HEK293 (cell line): ENCODE measurements around the gene CMAS.
A peak's percentile ranks its signal among the peaks of the same experiment; 100 is the strongest.
"Not testable (repeated sequence)": the region's sequence is repeated elsewhere in the genome, so short reads cannot be mapped to it uniquely, and the experiment has no call there.

Experiments
- CTCF ChIA-PET: fragments of 350-600 bp; formaldehyde crosslinking; extraction: SDS; loops from one replicate; lab custom pipeline; 2021; ENCODE audit warnings: antibody characterized with exemption; lab: Yijun Ruan, JAX
- POLR2A ChIA-PET: fragments of 300-600 bp; formaldehyde crosslinking; extraction: SDS; loops from one replicate; lab custom pipeline; 2020; ENCODE audit warnings: antibody characterized with exemption, inconsistent platforms; lab: Yijun Ruan, JAX
- H3K27ac ChIP-seq: fragments of 200-500 bp; sonication (Bioruptor generic); 2 replicates; pipeline ENCODE4 v1.5.1; 2014; ENCODE audit warnings: low read depth, low read length, control low read depth, inconsistent platforms; ENCODE audit errors: extremely low read depth
- H3K36me3 ChIP-seq, 2 experiments: fragments of 200-500 bp in 1 of 2; sonication (Bioruptor generic) in 1 of 2; 1 replicate in 1 of 2; 2 replicates in 1 of 2; pipeline ENCODE4 v1.5.1; 2014 to 2017; ENCODE audit warnings: inconsistent platforms in 2 of 2, low read length in 2 of 2; ENCODE audit not compliant: control insufficient read depth in 2 of 2, insufficient read depth in 1 of 2
- H3K4me1 ChIP-seq: fragments of 200-500 bp; sonication (Bioruptor generic); 2 replicates; pipeline ENCODE4 v1.5.1; 2014; ENCODE audit warnings: mild to moderate bottlenecking, low read length, inconsistent platforms; ENCODE audit not compliant: control insufficient read depth, insufficient read depth
- H3K4me3 ChIP-seq: 2 replicates; pipeline ENCODE4 v1.5.1; 2011; ENCODE audit warnings: low read depth, mild to moderate bottlenecking, control low read depth, low read length, moderate library complexity
- H3K9me3 ChIP-seq: fragments of 200-500 bp; sonication (Bioruptor generic); 2 replicates; pipeline ENCODE4 v1.5.1; 2014; ENCODE audit warnings: low read depth, low read length, inconsistent platforms; ENCODE audit not compliant: control insufficient read depth, insufficient read depth
- EGR2 ChIP-seq: fragments of 450-650 bp; formaldehyde crosslinking; IDR thresholded peaks from 2 replicates; pipeline ENCODE4 v1.5.1; 2016; ENCODE audit warnings: low read depth, missing biosample characterization, missing genetic modification characterization
- SETDB1 ChIP-seq: IDR thresholded peaks from one replicate; pipeline ENCODE4 v1.6.1; 2017; ENCODE audit warnings: mild to moderate bottlenecking, low read length, moderate library complexity, mixed read lengths; ENCODE audit not compliant: insufficient read length
- ZNF175 ChIP-seq: fragments of 450-650 bp; formaldehyde crosslinking; IDR thresholded peaks from 2 replicates; pipeline ENCODE4 v1.5.1; 2016; ENCODE audit warnings: missing biosample characterization, missing genetic modification characterization
- ZNF23 ChIP-seq: fragments of 450-650 bp; formaldehyde crosslinking; IDR thresholded peaks from 2 replicates; pipeline ENCODE4 v1.5.1; 2016; ENCODE audit warnings: missing biosample characterization, missing genetic modification characterization, borderline replicate concordance
- ZNF248 ChIP-seq: fragments of 450-650 bp; formaldehyde crosslinking; IDR thresholded peaks from 2 replicates; pipeline ENCODE4 v1.5.1; 2017; ENCODE audit warnings: missing biosample characterization, missing genetic modification characterization
- ZNF311 ChIP-seq: fragments of 450-650 bp; formaldehyde crosslinking; IDR thresholded peaks from 2 replicates; pipeline ENCODE4 v1.5.1; 2017; ENCODE audit warnings: missing biosample characterization, missing genetic modification characterization, borderline replicate concordance
- ZNF514 ChIP-seq: fragments of 450-650 bp; formaldehyde crosslinking; IDR thresholded peaks from 2 replicates; pipeline ENCODE4 v1.5.1; 2016; ENCODE audit warnings: missing biosample characterization, missing genetic modification characterization
- ZNF529 ChIP-seq: fragments of 450-650 bp; formaldehyde crosslinking; IDR thresholded peaks from 2 replicates; pipeline ENCODE4 v1.5.1; 2017; ENCODE audit warnings: missing genetic modification characterization, missing biosample characterization; ENCODE audit not compliant: insufficient replicate concordance
- ZNF585B ChIP-seq: fragments of 450-650 bp; formaldehyde crosslinking; IDR thresholded peaks from 2 replicates; pipeline ENCODE4 v1.5.1; 2016; ENCODE audit warnings: missing biosample characterization, missing genetic modification characterization
- ZNF624 ChIP-seq: fragments of 450-650 bp; formaldehyde crosslinking; IDR thresholded peaks from 2 replicates; pipeline ENCODE4 v1.5.1; 2017; ENCODE audit warnings: missing biosample characterization, missing genetic modification characterization
- ZNF654 ChIP-seq: fragments of 450-650 bp; formaldehyde crosslinking; IDR thresholded peaks from 2 replicates; pipeline ENCODE4 v1.5.1; 2016; ENCODE audit warnings: low read depth, missing biosample characterization, missing genetic modification characterization
- ZNF791 ChIP-seq: fragments of 450-650 bp; formaldehyde crosslinking; IDR thresholded peaks from 2 replicates; pipeline ENCODE4 v1.5.1; 2016; ENCODE audit warnings: missing biosample characterization, missing genetic modification characterization
- TF ChIP-seq, protein P1 (sequence below): fragments of 450-650 bp; formaldehyde crosslinking; IDR thresholded peaks from 2 replicates; pipeline ENCODE4 v1.5.1; 2016; ENCODE audit warnings: missing biosample characterization, missing genetic modification characterization, low read depth
- TF ChIP-seq, protein P2 (sequence below): fragments of 450-650 bp; formaldehyde crosslinking; IDR thresholded peaks from 2 replicates; pipeline ENCODE4 v1.5.1; 2016; ENCODE audit warnings: missing biosample characterization, missing genetic modification characterization

The CMAS gene

DNA sequence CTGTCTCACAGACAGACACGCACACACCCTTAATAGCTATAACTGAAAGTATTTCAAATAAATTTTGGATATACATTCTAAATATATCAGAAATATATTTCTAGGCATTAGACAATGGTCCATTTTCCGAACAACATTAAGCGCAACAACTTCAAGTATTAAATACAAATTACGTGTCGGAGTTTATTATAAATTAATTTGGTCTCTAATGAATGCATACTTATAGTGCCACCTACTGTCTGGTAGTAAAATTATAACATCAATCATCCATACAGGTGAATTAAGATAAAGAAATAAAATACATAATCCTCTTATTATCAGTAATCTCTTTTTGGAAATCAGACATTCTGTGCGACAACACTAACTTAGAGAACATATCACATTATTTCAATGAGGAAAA lies 27.2 kb upstream of the CMAS start:
- no peak overlapping the region for H3K27ac ChIP-seq
- H3K4me3 ChIP-seq = no peak overlapping the region
- H3K9me3 ChIP-seq = no peaks in the 10 kb centered on the region
- no peak for TF ChIP-seq ZNF311 (tag by site-specific recombination)
- peak; percentile 34; the same call in 1 of the 2 replicates for TF ChIP-seq ZNF654
- TF ChIP-seq, all 188 proteins: peak for 1
- POLR2A ChIA-PET = no interaction called here
- Histone ChIP-seq H3K36me3 (no peaks in the 10 kb centered on the region), H3K4me1 (no peaks in the 10 kb centered on the region)
- CTCF ChIA-PET = interaction anchor here (0.6 to 2.0 kb wide), 8 partner anchors 24 to 321 kb away, joined by 3 to 11 read pairs (median 3); no protein-coding TSS in a partner anchor

DNA sequence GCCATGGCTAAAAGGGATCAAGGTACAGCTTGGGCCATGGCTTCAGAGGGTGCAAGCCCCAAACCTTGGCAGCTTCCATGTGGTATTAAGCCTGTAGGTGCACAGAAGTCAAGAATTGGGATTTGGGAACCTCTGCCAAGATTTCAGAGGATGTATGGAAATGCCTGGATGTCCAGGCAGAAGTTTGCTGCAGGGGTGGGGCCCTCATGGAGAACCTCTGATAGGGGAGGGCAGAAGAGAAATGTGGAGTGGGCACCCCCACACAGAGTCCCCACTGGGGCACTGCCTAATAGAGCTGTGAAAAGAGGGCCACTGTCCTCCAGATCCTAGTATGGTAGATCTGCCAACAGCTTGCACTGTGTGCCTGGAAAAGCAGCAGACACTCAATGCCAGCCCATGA lies 22.5 kb upstream of the CMAS start:
- H3K4me1 ChIP-seq, H3K4me3 ChIP-seq, H3K36me3 ChIP-seq, H3K9me3 ChIP-seq, POLR2A ChIA-PET, CTCF ChIA-PET, H3K27ac ChIP-seq: not testable (repeated sequence)
- TF ChIP-seq SETDB1 = peak; percentile 67

DNA sequence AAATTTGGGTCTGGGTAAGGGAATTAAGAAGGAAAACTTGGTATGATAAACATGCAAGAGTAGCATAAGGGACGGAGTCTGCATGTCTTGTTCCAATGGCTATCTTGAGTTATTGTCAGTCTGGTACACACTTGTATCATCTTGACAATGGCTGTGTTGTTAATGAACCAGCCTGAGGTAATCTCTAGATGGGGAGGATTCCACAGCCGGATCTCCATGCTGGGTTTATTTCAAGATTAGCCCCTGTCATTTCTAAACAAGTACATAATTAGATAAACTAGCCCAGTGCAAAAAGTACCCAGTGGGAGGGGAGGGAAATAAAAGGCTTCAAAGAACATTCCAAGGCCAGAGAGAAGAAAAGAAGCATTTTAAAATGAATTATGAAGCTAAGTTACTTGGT lies 16.5 kb upstream of the CMAS start:
- POLR2A ChIA-PET = no interaction called here
- no peak overlapping the region for H3K27ac ChIP-seq
- H3K4me1 ChIP-seq = no peaks in the 10 kb centered on the region
- CTCF ChIA-PET = interaction anchor here (1.3 kb wide), 1 partner anchor 349 kb away, joined by 6 read pairs; no protein-coding TSS in a partner anchor
- no peaks in the 10 kb centered on the region for H3K36me3 ChIP-seq
- TF ChIP-seq ZNF529 = no peak
- TF ChIP-seq ZNF248 (tag by site-specific recombination) = no peak
- no peak for TF ChIP-seq ZNF624 (tag by site-specific recombination)
- no peaks in the 10 kb centered on the region for H3K9me3 ChIP-seq
- no peak overlapping the region for H3K4me3 ChIP-seq

DNA sequence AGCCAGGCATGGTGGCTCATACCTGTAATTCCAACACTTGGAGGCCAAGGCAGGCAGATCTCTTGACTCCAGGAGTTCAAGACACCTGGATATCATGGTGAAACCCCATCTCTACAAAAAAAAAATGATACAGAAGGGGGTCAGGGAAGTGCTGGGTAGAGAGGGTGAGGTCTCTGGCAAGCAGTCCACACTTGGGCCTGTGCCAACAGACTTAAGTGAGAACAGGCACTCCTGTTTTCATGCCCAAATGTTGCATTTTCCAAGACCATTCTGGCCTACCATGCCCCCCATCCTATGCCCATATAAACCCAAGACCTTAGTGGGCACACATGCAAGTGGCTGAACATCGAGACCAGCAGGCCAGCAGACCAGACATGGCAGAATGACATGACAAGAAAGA lies 16.0 kb upstream of the CMAS start:
- TF ChIP-seq EGR2 (tag by site-specific recombination) = no peak
- TF ChIP-seq, protein P1, sequence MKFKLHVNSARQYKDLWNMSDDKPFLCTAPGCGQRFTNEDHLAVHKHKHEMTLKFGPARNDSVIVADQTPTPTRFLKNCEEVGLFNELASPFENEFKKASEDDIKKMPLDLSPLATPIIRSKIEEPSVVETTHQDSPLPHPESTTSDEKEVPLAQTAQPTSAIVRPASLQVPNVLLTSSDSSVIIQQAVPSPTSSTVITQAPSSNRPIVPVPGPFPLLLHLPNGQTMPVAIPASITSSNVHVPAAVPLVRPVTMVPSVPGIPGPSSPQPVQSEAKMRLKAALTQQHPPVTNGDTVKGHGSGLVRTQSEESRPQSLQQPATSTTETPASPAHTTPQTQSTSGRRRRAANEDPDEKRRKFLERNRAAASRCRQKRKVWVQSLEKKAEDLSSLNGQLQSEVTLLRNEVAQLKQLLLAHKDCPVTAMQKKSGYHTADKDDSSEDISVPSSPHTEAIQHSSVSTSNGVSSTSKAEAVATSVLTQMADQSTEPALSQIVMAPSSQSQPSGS (tag by site-specific recombination) = no peak
- TF ChIP-seq ZNF791 (tag by site-specific recombination) = no peak
- no peak for TF ChIP-seq ZNF514 (tag by site-specific recombination)
- peak; percentile 42 for TF ChIP-seq ZNF585B (tag by site-specific recombination)
- TF ChIP-seq ZNF175 = no peak
- TF ChIP-seq ZNF23 (tag by site-specific recombination) = no peak
- TF ChIP-seq, protein P2, sequence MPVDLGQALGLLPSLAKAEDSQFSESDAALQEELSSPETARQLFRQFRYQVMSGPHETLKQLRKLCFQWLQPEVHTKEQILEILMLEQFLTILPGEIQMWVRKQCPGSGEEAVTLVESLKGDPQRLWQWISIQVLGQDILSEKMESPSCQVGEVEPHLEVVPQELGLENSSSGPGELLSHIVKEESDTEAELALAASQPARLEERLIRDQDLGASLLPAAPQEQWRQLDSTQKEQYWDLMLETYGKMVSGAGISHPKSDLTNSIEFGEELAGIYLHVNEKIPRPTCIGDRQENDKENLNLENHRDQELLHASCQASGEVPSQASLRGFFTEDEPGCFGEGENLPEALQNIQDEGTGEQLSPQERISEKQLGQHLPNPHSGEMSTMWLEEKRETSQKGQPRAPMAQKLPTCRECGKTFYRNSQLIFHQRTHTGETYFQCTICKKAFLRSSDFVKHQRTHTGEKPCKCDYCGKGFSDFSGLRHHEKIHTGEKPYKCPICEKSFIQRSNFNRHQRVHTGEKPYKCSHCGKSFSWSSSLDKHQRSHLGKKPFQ (tag by site-specific recombination) = no peak
- TF ChIP-seq, all 188 proteins: peak for 1
- ChIA-PET POLR2A (no interaction called here), CTCF (interaction anchor here (1.2 kb wide), 1 partner anchor 16 kb away, joined by 4 read pairs; no protein-coding TSS in a partner anchor)
- Histone ChIP-seq H3K9me3 (no peaks in the 10 kb centered on the region), H3K36me3 (no peaks in the 10 kb centered on the region), H3K4me1 (no peaks in the 10 kb centered on the region), H3K27ac (no peak overlapping the region), H3K4me3 (no peak overlapping the region)
